ENCODE measurements around the gene CLCN3.
A peak's percentile ranks its signal among the peaks of the same experiment; 100 is the strongest.

CLCN3 gene

GRCh38 chr4:169604131-169604900 is 16.1 kb upstream of the CLCN3 start:
- no peak overlapping the region for H3K27ac Mint-ChIP-seq
- no peaks in the 10 kb centered on the region for H3K4me1 Mint-ChIP-seq
- no peaks in the 10 kb centered on the region for H3K9me3 Mint-ChIP-seq
- no peak overlapping the region for H3K4me3 Mint-ChIP-seq
- H3K36me3 Mint-ChIP-seq (ENCODE audit: low read depth): peaks cover 29% of the 10 kb centered on the region
- no peak for TF ChIP-seq CTCF (IDR thresholded peaks at IDR 0.05; ENCODE audit: unreplicated experiment in 3 of 3)
- no peaks in the 10 kb centered on the region for H3K27me3 Mint-ChIP-seq (ENCODE audit: low read depth)

- H3K4me1 Mint-ChIP-seq: no peaks in the 10 kb centered on the region
- no peaks in the 10 kb centered on the region for H3K27me3 Mint-ChIP-seq (ENCODE audit: low read depth)
- no peaks in the 10 kb centered on the region for H3K9me3 Mint-ChIP-seq
- TF ChIP-seq CTCF (IDR thresholded peaks at IDR 0.05; ENCODE audit: unreplicated experiment in 3 of 3): no peak
- H3K27ac Mint-ChIP-seq: no peak overlapping the region
- peaks cover 27% of the 10 kb centered on the region for H3K36me3 Mint-ChIP-seq (ENCODE audit: low read depth)
- H3K4me3 Mint-ChIP-seq: no peak overlapping the region
These were observed 15.5 kb upstream of the CLCN3 start for GRCh38 chr4:169604903-169605331.

DNA sequence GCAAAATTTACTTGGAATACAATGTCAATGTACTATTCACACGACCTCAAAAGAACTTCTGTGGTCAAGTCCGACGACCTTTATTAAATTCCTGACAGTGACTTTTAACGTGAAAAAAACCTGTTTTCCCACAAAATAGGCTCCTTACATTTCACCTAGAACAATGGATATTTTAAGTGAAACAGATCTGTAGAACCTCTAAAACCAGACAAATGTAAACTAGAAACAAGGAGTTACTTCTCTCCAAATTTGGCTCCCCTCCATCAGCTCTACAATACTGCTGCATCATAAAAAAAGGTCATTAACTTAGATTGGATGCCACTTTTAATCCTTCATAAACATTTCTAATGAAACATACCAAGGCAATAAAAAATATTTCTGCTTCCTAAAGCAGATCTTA is 9.2 kb upstream of the CLCN3 start:
- Mint-ChIP-seq H3K27me3 (ENCODE audit: low read depth) (no peaks in the 10 kb centered on the region), H3K27ac (peak overlapping the region; percentile 28 to 89 (median 54)), H3K36me3 (ENCODE audit: low read depth) (peaks cover 14% of the 10 kb centered on the region), H3K9me3 (no peaks in the 10 kb centered on the region), H3K4me1 (peaks cover 16% of the 10 kb centered on the region), H3K4me3 (peak overlapping the region; percentile 93 to 95 (median 94))
- no peak for TF ChIP-seq CTCF (IDR thresholded peaks at IDR 0.05; ENCODE audit: unreplicated experiment in 3 of 3)

DNA sequence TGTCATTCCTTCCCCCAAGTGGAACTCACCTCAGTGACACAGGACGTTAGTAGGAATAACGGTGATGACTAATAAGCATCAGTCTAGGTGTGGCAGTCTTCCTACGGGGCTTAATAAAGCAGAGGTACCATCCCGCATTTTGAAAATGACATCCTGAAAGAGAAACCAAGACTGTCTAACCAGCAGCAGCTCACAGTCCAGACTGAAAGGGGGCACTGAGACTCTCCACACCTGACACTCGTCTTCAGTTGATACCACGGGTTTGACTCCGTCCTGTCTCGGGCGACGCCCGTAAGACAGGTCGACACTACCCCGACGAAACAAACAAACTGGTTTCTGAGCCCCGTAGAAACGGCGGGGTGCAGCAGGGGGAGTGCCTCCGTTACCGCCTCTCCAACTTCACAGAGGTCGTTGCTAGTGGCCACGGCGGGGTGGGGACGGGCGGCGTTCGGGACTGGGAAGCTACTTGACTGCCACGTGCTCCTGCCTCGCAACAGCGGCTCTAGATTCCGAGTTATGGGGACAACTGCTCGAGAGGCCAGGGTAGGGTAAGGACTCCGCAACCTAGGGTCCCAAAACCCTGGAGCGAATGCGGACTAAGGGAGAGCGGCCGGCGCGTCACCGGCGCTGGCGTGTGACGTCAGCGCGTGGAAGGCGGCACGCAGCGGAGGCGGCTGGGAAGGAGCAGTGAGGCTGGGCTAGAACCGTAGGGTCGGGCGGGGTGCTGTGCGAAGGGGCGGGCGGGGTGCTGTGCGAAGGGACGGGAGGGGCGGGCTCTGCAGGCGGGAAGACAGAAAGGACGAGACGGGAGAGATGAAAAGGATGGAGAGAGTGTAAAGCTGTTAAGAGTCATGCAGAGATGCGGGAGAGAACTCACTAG is 8.1 kb upstream of the CLCN3 start, which contains the start of gene NEK1:
NEK1 (minus strand) TSS at position 593 of the 880 bp plus-strand sequence. CDS start 9,953 bp downstream, outside the sequence.
- Mint-ChIP-seq H3K4me3 (peak within 1 kb of the TSS; percentile 93 to 95 (median 94)), H3K9me3 (no peaks in the 10 kb centered on the region), H3K4me1 (peaks cover 16% of the 10 kb centered on the region), H3K27me3 (ENCODE audit: low read depth) (no peaks in the 10 kb centered on the region), H3K27ac (peak within 1 kb of the TSS; percentile 89 to 96 (median 95)), H3K36me3 (ENCODE audit: low read depth) (peaks cover 7% of the 10 kb centered on the region)
- TF ChIP-seq CTCF (IDR thresholded peaks at IDR 0.05; ENCODE audit: unreplicated experiment in 3 of 3): no peak

DNA sequence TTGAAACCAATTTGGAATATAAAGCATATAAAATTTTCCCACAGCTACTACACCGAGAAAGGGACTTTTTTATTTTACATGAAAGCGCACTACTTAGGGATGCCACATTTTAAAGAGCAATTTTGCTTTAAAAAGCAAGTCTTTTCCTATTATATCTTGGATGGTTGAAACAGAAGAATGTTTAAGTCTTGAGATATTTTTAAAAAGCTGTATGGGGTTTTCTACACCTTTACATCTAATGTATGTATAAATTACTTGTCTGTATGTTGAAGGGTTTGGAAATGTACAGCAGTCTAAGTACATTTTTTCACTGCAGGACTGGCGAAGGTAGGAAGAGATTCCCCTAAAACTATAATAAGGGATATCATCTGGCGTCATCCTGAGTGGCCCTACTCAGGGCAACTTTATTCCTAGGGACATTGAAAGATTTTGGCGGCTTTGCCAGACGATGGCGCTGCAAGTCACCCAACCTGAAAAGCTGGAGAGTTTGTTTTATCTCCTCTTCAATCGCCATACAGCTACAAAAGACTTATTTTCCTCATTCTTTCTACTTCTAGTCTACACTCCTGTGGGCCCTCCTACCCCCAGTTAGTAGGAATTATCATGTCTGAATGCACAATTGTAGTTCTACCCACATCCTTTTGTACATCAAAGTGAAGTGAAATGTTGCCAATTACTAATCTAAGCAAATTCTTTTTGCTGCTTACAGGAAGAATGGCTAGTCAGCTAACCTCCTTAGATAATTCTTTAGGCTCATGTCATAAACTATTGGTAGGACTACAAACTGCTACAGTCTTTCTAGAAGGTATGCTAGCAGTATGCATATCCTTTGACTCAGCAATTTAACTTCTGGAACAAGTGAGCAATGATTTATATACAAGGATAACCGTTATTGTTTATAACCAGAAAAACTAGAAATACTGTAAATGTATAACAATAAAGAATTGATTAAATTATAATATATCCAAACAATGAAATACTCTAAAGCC is 7.2 kb upstream of the CLCN3 start:
- Mint-ChIP-seq H3K4me1 (peaks cover 16% of the 10 kb centered on the region), H3K36me3 (ENCODE audit: low read depth) (peaks cover under 1% of the 10 kb centered on the region), H3K4me3 (peak overlapping the region; percentile 93 to 95 (median 94)), H3K9me3 (no peaks in the 10 kb centered on the region), H3K27me3 (ENCODE audit: low read depth) (no peaks in the 10 kb centered on the region), H3K27ac (peak overlapping the region; percentile 89 to 96 (median 95))
- peak; percentile 65 to 86 (median 73) for TF ChIP-seq CTCF (IDR thresholded peaks at IDR 0.05; ENCODE audit: unreplicated experiment in 3 of 3)

Data from nephron (organoid).